WTC11 (cell line): ENCODE measurements around the gene NCKAP5.

Experiments used
- ATF1 ChIP-seq: sonication (generic); formaldehyde crosslinking; IDR thresholded peaks from 2 replicates; pipeline ENCODE4 v1.8.1; 2023; ENCODE audit warnings: mild to moderate bottlenecking, moderate library complexity, missing genetic modification reagents
- ATF6 ChIP-seq: sonication (generic); formaldehyde crosslinking; IDR thresholded peaks from 2 replicates; pipeline ENCODE4 v1.8.1; 2023; ENCODE audit warnings: mild to moderate bottlenecking, missing genetic modification reagents
- CBFB ChIP-seq: sonication (generic); formaldehyde crosslinking; IDR thresholded peaks from 2 replicates; pipeline ENCODE4 v1.8.1; 2022; ENCODE audit warnings: mild to moderate bottlenecking, low read depth, missing genetic modification reagents
- CREB1 ChIP-seq: sonication (generic); formaldehyde crosslinking; IDR thresholded peaks from 2 replicates; pipeline ENCODE4 v1.8.0; 2023; ENCODE audit warnings: mild to moderate bottlenecking, missing genetic modification reagents
- CTCF ChIP-seq: fragments of 200-600 bp; IDR thresholded peaks from 2 replicates; pipeline ENCODE4 v1.8.0; 2022; ENCODE audit warnings: antibody characterized with exemption
- FOXJ3 ChIP-seq: sonication (generic); formaldehyde crosslinking; IDR thresholded peaks from 2 replicates; pipeline ENCODE4 v1.9.0; 2021; ENCODE audit warnings: missing genetic modification reagents, mild to moderate bottlenecking, borderline replicate concordance
- IRF2 ChIP-seq: sonication (generic); formaldehyde crosslinking; IDR thresholded peaks from 2 replicates; pipeline ENCODE4 v1.8.0; 2022; ENCODE audit warnings: low read depth, missing genetic modification reagents, borderline replicate concordance
- JUN ChIP-seq: sonication (generic); formaldehyde crosslinking; IDR thresholded peaks from 2 replicates; pipeline ENCODE4 v1.8.0; 2023; ENCODE audit warnings: mild to moderate bottlenecking, missing genetic modification reagents
- MAX ChIP-seq: sonication (generic); formaldehyde crosslinking; IDR thresholded peaks from 2 replicates; pipeline ENCODE4 v1.8.0; 2022; ENCODE audit warnings: mild to moderate bottlenecking, missing genetic modification reagents
- NFE2L1 ChIP-seq: sonication (generic); formaldehyde crosslinking; IDR thresholded peaks from 2 replicates; pipeline ENCODE4 v1.8.1; 2023; ENCODE audit warnings: missing genetic modification reagents
- SP1 ChIP-seq: sonication (generic); formaldehyde crosslinking; conservative IDR thresholded peaks from 2 replicates; pipeline ENCODE4 v1.8.1; 2022; ENCODE audit warnings: missing genetic modification reagents
- USF1 ChIP-seq: sonication (generic); formaldehyde crosslinking; IDR thresholded peaks from 2 replicates; pipeline ENCODE4 v1.8.0; 2022; ENCODE audit warnings: mild to moderate bottlenecking, missing genetic modification reagents
- ZNF512 ChIP-seq: sonication (generic); formaldehyde crosslinking; IDR thresholded peaks from 2 replicates; pipeline ENCODE4 v1.8.1; 2022; ENCODE audit warnings: missing genetic modification reagents, borderline replicate concordance
- ZNF671 ChIP-seq: fragments of 250-450 bp; sonication (Bioruptor Pico); IDR thresholded peaks from 2 replicates; pipeline ENCODE4 v1.8.0; 2021; ENCODE audit warnings: mild to moderate bottlenecking

GRCh38 chr2:133135035-133135654 lies 433.1 kb downstream of the NCKAP5 start:
- TF ChIP-seq ATF1 = no peak
- TF ChIP-seq IRF2 = no peak
- TF ChIP-seq CTCF = no peak
- TF ChIP-seq CREB1 = no peak
- no peak for TF ChIP-seq FOXJ3 (CRISPR knock-in tag)
- TF ChIP-seq MAX (CRISPR knock-in tag) = no peak
- no peak for TF ChIP-seq ATF6 (CRISPR knock-in tag)
- no peak for TF ChIP-seq CBFB (CRISPR knock-in tag)
- TF ChIP-seq SP1 (CRISPR knock-in tag) = no peak
- no peak for TF ChIP-seq JUN (CRISPR knock-in tag)
- no peak for TF ChIP-seq NFE2L1 (CRISPR knock-in tag)
- no peak for TF ChIP-seq USF1 (CRISPR knock-in tag)
- TF ChIP-seq ZNF671 (CRISPR knock-in tag) = no peak
- TF ChIP-seq ZNF512 (CRISPR knock-in tag) = no peak
